SK-N-SH (cell line): ENCODE results near the gene GLIS2.

Experiments used
- POLR2AphosphoS5 ChIP-seq: IDR thresholded peaks from 2 replicates; pipeline ENCODE4 v1.6.1; 2012; ENCODE audit warnings: low read depth, low read length
- RAD21 ChIP-seq: IDR thresholded peaks from 2 replicates; pipeline ENCODE4 v1.6.1; 2012; ENCODE audit warnings: mild to moderate bottlenecking, low read length
- USF1 ChIP-seq: IDR thresholded peaks from 2 replicates; pipeline ENCODE4 v1.4.0; 2012; ENCODE audit warnings: low read depth, borderline replicate concordance

GRCh38 chr16:4356820-4357219 is 41.0 kb downstream of the GLIS2 start:
- TF ChIP-seq USF1 (no peak), POLR2AphosphoS5 (no peak), RAD21 (no peak)
